SHP77 treated with DMSO at 0.1 percent for 48 hours (cell line): ENCODE results near the gene PDCD1.
"Not testable (repeated sequence)": the region's sequence is repeated elsewhere in the genome, so short reads cannot be mapped to it uniquely, and the experiment has no call there.

ENCODE experiments used
- DNase-seq: peaks from one replicate; lab custom pipeline; 2025; lab: John Stamatoyannopoulos, UW

PDCD1 gene

GRCh38 chr2:241858206-241859016, at the start of gene PDCD1:
PDCD1 (minus strand) TSS chr2:241858894; CDS start chr2:241858838, 56 bp downstream.
- DNase-seq, result no peak

- DNase-seq, result not testable (repeated sequence)
These were observed 49.1 kb upstream of the PDCD1 start for GRCh38 chr2:241907831-241908230.

DNA sequence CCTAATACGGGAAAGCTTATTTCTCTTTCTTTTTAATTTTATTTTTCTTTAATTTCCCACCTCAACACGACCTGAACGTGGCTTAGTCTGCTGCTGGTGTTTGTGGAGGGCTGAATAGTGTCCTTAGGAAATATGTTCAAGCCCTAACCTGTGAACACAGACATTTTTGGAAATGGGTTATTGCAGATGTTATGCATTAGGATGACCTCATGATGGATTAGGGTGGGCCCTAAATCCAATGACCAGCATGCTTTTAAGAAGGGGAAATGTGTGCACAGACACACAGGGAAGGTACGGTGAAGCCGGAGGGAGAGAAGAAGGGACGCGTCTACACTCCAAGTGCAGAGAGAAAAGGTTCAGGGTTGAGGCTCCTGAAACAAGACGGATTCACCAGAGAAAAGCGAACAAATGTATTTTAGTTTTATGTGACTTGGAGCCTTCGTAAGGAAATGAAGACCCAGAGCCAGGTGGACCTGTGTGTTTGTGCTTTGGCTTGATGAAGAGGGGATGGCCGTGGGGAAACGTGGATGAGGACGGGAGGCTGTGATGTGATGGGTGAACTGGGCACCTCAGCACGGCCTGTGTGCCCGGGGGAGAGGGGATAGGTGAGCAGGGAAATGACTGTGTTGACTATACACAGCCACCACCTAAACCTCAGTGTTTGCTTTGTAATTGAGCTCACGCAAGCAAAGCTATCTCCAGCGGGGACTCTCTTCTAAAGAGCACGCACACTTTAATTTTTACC, 48.3 kb upstream of the PDCD1 start:
- no peak for DNase-seq

GRCh38 chr2:241906378-241906770, 47.7 kb upstream of the PDCD1 start:
- not testable (repeated sequence) for DNase-seq

DNA sequence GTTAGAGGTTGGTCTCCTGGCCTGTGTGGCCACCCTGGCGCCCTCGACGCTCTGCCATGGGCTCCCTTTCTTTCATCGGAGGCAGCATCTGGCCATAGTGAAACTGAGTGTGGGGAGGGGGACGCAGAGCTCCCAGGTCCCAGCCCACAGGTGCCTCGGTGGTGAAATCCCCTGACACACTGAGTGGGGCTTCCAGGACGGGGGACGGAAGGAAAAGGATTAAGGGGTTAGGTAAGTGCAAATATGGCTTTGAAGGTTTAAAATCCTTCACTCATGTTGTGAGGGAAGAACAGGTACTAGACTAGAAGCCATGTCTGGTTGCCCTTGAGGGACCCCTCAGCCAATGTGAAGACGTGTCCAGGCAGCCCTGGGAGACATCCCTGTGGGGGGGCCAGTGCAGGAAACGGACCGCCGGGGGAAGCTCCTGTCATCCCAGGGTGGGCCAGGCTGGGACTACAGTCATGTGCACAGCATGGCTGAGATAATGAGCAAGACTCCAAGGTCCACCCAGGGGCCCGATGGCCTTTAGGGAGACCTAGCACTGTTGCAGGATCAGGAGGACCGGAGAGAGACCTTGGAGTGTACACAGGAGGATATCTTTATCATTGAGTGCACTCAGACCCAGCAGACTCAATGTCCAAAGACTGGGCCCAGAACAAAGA, 47.2 kb upstream of the PDCD1 start:
- no peak for DNase-seq

- no peak for DNase-seq
These were observed 46.4 kb upstream of the PDCD1 start for GRCh38 chr2:241904791-241905710.

DNA sequence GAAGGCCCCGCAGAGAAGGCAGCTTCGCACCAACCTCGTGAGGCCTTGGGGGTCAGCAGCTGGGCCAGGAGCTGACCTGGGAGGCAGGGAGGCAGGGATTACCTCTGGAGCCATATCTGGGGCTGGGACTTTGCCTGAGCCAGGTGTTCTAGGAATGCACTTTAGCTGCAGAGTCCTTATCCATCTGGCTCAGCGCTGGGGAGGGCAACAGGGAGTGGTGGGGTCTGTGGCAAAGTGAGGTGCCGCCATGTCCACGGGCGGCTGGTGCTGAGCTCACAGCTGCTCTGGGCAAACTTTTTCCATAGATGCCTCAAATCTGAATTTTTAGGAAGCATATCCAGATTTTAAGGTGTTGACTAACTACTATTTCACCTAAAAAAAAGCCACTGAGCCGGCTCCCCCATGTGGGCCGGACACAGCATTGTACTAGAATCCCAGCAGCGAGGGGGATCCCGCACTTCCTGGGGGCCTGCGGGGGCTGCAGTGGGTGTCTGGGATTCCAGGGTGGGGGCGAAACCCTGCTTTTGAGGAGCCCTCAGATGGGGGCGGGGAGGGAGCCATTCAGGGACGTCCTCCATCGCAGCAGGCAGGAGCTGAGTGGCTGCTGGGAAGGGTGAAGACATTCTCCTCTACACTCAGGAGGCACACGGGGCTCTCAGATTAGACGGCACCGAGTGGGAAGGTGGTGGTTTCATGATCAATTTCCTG, 45.5 kb upstream of the PDCD1 start:
- no peak for DNase-seq

- no peak for DNase-seq
These were observed 44.7 kb upstream of the PDCD1 start for GRCh38 chr2:241903121-241904010.

DNA sequence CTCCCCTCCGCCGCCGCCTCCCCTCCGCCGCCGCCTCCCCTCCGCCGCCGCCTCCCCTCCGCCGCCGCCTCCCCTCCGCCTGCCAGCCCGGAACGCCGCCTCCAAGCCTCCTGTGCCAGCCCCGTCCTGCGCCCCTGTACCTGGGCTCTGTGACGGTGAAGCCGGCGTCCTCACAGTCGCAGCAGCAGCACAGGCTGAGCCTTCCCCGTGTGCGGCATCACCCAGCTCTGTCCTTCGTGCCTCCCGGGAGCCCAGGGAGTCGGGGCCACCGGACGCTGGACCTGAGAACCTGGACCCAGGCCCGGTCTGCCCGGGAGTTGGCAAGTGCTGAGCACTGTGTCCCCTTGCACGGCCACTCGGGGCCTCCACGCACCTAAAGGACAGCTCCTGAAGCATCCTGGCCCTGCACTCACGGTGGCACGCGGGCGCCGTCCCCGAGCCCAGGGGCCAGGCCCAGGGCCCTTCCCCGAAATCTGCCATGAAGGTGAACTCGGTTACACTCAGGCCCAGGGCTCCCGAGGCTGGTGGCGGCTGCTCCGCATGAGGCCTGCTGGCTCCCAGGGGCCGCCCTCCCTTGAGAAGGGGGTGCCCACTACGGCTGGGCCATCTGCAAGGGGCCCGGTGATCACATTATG, 43.8 kb upstream of the PDCD1 start:
- no peak for DNase-seq

- DNase-seq, result no peak
These were observed 43.0 kb upstream of the PDCD1 start for GRCh38 chr2:241901500-241902351.

- no peak for DNase-seq
These were observed 42.3 kb upstream of the PDCD1 start for GRCh38 chr2:241901018-241901380.

- no peak for DNase-seq
These were observed 41.7 kb upstream of the PDCD1 start for GRCh38 chr2:241900251-241901017.

DNA sequence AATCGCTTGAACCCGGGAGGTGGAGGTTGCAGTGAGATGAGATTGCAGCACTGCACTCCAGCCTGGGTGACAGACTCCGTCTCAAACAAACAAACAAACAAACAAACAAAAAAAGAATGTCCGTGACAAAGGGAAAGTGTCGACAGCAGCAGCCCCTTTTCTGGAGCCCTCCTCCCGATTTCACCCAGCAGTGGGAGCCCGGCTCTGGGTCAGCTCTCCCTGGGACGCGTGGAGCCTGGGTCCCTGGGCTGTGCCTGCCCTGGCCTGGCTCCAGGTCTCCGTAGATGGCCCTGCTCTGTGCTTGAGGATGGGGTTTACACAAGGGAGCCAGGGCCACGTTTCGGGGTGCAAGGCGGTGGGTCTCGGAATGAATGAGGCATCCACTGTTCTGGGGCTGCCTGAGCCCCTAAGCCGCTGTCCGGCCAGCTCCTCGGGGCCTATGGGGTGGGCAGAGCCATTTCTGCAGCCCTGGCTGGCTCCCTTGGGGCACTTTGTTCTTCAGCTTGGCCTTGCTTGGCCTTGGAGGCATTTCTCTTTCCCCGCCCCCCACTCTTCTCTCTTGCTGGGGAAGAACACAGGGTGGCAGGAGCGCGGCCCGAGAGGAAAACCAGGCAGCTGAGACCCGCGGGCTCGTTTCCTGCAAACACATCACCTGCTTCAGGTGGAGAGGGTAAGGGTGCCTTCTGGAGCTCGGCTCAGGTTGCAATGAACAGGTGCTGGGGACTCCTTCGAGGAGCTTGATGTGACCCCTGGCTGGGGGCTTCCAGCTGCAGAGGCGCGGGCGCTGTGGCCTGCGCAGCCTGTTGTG, 40.0 kb upstream of the PDCD1 start:
- DNase-seq, result no peak

- no peak for DNase-seq
These were observed 38.7 kb upstream of the PDCD1 start for GRCh38 chr2:241897231-241897916.

GRCh38 chr2:241896746-241897201, 38.1 kb upstream of the PDCD1 start:
- no peak for DNase-seq
